GM18498 (cell line): ENCODE results near the gene KIAA1614.
"Not testable (repeated sequence)": the region's sequence is repeated elsewhere in the genome, so short reads cannot be mapped to it uniquely, and the experiment has no call there.

ENCODE experiments used
- ATAC-seq: cut with Tn5 transposase; IDR thresholded peaks from one replicate; pipeline ENCODE4 v1.9.1; 2021; ENCODE audit warnings: mild to moderate bottlenecking, moderate library complexity; ENCODE audit not compliant: unreplicated experiment

Gene KIAA1614

DNA sequence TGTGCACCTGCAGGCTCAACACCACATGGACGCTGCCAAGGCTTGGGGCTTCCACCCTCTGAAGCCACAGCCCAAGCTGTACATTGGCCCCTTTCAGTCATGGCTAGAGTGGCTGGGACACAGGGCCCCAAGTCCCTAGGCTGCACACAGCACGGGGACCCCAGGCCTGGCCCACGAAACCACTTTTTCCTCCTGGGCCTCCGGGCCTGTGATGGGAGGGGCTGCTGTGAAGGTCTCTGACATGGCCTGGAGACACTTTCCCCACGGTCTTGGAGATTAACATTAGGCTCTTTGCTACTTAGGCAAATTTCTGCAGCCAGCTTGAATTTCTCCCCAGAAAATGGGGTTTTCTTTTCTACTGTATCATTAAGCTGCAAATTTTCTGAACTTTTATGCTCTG, 46.9 kb downstream of the KIAA1614 start:
- not testable (repeated sequence) for ATAC-seq

DNA sequence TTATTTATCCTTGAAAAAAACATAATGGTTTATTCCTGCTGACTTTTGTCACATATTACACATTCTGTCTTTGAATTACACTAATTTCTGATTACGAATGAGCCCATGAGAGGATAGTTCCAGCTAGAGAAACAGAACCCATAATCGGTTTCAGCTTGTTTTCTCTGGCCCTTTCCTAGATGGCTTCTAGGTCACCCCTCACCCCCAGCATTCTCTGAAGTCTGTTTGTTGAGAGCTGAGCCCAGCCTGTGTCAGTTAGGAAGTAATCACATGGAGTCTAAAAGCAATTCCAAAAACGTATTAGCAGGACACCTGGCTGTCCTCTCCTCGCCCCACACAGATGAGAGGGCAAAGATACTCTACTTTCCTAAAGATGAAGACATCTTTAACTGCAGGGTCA, 48.9 kb downstream of the KIAA1614 start:
- no peak for ATAC-seq

DNA sequence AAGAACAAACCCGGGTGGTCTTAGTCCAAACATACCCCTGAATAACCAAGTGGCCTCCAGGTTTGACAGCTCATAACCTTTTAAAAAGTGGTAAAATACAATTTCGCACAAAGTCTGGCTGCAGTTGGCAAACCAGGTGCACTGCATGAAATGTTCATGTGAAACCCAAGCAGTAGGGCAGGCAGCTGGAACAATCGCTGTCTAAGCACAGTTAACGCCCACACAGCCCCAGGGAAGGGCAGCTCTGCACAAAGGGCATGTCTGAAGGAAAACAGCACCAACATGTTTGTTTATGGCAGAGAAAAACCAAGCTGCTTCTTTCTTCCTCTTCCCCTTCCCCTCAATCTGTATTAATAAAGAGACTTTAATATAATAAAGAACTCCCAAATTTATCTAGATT, 49.5 kb downstream of the KIAA1614 start:
- ATAC-seq, result no peak

DNA sequence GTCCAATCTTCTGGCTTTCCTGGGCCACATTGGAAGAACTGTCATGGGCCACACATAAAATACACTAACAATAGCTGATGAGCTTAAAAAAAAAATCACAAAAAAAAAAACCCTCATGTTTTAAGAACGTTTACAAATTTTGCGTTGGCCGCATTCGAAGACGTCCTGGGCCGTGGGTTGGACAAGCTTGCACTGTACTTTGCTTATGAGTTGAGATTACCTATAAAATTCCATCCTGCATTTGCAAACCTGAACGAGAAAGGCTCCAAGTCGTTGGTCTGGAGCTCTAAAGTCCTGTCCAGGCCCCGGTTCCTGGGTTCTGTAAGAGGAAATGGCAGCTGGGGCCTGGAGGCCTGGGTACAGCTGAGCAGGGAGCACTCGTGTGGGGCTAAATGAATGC, 51.4 kb downstream of the KIAA1614 start:
- ATAC-seq, result no peak

DNA sequence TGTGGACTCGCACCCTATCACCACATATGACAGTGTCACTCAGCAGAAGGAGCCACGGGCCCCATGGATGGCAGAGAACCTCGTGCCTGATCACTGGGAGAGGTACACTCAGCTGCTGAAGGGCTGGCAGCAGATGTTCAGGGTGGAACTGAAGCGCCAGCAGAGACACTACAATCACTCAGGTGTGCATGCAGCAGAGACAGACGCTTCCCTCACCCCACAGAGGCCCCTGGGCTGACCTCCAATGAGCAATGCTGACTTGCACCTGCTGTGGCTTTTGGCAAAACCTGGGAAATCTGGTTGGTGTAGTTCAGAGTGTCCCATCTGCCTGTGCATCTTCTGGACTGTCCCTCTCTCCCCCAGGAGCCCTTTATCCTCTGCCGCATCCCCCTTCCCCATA, 51.9 kb downstream of the KIAA1614 start:
- ATAC-seq, result no peak

DNA sequence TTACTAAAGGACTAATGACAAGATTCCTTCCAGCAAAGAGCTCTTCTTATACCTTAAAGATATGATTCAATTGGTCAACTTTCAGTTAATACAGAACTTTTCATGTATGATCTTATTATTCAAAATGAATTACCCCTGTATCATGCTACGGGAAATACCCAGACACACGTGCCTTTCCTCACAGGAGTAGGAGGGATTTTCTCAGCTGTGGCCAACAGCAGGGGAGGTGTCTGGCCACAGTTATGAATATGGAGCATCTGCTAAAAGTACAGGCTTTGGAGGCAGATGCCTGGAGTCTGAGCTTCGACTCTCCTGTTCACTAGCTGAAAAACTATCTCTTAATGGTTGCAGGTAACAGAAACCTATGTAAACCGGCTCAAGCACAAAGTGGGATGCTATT, 53.6 kb downstream of the KIAA1614 start:
- ATAC-seq, result no peak

DNA sequence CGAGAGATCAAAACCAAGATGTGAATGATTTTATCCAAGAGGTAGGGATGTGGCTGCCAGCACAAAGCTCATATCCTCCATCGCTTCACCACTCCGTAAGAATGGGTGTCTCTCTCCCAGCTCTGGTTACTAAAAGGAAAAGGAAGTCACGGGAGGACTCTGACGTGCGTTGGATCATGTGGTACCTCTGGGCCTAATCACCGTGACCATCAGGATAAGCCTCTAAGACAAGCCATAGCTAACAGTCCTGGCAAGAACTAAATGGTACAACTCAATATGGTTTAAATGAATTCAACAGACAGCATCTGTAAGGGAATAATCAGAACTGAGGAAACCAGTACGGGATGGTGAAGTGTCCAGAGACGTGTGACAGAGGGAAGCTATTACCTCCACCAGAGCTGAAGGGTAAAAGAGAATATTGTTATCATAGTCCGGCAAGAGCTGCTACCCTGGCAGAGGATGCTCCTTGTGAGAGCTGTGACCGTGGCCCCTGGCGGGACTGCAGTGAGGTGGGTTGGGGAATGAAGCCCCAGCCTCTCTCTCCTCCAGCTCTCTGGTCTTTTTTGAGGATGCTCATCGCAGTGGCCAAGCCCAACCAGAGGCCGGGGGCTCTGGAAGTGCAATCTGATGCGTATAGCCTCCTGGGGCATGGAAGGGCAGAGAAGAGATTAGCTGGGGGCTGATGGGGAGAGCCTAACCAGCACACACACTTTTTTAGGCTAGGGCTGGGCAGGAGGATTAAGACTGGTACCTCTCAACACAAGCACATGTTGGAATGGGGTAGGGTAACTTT, 54.2 kb downstream of the KIAA1614 start:
- no peak for ATAC-seq

DNA sequence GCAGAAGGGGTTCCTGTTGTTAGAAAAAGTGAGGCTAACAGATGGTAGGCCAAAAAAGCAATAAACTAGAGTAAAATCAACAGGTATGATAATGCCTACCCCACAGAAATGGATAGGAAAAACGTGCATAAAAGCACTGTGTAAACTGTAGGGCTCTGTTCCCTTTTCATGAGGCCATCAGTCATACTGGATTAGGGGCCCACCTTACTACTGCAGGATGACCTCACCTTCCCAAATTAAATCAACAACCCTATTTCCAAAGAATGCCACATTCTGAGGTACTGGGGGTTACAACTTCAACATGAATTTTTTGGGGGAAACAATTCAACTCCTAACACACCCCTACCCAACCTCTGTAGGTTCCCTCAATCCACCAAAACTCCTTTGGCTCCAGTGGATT, 54.9 kb downstream of the KIAA1614 start:
- ATAC-seq, result no peak

DNA sequence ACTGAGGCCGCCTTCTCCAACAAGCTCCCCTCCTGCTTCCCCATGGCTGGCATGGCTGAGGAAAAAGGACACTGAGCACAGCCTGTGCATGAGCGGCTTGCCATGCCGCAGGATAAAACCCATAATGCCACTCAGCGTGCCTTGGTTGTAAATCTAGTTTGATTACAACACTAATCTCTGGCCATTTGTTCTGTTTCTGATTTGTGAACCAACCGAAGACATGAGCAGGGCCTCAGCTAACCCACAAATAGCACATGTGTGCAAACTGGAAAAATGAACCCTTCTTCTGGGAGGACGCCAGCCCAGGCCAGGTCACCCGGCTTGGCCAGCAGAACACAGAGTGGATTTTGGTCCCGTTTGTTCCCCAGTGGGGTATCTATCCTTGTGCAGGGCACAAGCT, 56.1 kb downstream of the KIAA1614 start:
- not testable (repeated sequence) for ATAC-seq

DNA sequence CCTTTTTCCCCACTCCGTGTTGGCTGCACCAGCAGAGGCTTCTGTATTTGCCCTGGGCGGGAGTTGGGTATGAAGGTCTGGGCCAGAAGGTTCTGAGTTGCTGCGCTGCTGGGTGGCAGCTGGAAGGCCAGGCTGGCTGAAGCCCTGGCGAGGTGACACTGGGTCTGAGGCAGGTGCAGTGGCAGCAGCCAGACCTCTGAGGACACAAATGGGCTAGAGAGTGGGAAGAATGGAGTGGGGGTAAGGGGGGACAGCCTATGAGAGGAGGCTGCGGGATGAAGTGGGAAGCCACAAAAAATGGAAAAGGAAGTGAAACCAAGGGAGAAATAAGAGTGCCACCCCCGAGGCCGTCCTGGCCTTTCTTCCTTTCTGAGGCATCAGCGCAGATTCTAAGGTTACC, 56.7 kb downstream of the KIAA1614 start:
- ATAC-seq, result no peak

DNA sequence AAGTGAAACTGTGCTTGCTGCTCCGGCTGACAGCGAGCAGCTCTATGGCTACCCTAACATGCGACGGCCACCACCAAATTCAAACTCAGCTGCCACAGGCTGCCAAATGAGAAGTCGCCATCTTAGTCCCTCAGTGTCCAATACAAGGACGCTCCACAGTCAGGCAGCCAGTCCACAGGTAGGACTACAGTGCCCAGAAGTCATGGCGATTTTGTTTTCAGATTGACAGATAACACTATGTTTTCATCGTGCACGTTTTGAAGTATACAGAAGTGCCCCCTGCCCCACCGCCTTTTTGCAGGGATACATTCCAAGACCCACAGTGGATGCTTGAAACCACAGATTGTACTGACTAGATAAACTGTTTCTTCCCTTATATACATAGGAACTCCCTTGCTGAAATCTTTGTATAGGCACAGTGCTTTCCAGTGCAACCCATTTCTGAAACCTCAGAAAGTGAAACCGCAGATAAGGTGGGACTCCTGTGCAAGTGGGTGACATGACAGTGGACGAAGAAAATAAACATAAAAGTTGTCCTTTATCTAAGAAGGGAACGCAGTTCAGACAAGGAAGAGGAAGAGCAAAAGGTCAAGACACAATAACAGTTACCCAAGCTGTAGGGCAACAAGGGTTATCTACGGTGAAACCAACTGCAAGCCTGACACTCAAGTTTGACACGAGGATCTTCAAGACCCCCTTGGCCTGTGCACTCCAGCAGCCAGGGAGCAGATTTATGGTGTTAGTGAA, 57.8 kb downstream of the KIAA1614 start:
- ATAC-seq, result no peak

DNA sequence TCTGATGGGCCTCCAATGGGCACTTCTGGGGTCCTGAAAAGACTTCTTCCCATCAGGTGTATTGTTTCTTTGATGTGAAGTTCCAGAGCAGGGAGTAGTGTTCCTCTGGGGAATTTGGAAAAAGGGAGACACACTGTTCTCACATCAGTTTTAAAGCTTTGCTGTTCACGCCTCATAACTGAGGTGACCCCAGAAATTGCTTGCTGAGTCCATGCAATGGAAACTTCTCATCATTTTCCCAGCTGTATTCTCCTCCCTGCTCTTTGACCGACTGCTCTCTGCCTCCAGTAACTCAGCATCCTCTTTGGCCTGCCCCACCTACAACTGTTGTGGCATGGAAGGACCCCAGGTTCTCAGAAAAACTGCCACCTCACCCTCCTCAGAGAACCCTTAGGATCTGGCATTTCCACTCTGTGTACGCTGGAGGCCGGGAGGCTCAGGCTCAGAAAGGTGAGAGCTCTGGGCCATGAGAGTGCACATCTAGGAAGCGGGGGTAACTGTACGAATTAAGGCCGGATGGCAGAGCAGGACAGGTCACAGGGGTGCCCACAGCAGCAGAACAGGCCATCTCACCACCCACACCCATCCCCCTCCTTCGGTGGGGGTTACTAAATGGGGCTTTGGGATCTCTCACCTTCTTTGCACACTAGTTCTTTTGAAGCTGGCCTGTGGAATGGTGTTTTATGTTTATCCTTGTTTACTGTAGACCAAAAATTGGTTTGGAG, 58.7 kb downstream of the KIAA1614 start:
- ATAC-seq, result no peak

DNA sequence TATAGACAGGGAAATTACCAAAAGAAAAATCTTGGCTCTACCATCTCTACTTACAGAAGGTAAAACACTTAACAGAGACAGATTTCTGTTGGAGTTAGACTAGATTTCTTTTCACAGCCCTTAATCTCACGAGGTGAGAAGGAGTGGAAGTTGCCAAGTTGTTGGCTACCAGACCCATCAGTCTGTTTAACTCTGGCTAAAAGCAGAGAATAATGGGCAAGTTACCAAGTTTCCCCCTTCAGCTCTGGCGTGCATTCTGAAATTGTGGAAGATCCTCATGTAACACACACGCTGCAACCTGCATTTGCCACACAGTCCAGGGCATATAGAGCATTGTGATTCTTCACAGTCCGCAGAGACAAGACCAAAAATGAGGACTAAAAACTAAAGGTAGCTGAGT, 60.7 kb downstream of the KIAA1614 start:
- ATAC-seq, result no peak

DNA sequence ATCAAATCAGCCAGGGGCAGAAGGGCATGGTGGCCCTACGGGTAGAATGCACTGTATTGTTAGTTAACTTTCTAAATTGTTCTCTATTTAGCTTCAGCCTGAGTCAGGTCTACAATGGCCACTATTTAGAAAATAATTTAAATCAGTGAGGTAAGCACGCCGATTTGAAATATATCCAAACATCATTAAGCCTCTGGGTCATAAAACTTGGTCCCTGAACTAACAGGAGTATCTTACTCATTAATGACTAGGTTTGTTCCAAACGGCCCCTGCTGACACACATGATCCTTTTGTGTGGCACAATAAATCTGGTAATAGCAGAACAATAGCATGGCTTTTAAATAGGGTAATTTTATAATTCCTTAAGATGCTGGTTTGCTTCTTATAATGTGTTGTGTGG, 61.5 kb downstream of the KIAA1614 start:
- ATAC-seq, result no peak

DNA sequence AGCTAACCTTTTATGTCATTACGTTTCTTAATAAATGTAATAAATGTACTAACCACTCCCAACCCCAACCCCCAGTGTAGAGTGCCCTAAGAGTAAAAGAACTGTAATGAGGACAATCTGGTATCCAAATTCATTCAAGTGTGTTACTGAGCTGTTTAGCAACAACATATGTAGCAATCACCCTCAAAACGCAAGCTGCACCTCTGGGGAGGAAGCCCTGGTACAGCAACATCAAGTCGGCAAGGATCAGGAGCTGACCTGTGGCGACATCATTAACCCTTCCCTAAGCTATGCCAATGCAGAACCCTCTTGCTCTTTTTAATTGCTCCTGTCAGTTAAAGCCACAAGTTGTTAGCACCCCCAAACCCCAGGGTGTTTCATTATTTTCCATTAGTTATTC, 62.9 kb downstream of the KIAA1614 start:
- no peak for ATAC-seq

DNA sequence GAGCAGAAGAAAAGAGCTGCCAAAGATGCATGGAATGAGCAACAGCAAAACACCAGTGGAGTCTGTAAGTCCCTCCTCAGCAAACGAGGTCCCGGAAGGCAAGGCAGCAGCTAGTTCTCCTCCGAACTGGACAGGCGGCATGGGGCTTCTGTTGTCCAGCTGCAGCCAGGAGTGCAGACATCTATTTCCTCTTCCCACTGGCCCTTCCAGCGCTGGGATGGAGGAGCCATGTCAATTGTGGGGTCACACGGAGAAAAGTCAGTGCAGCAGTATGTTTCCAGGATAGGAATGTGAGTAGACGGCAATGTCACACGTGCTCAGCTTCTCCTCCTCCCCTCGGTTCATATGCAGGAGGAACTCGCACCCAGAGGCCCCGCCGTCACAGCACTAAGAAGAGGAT, 63.5 kb downstream of the KIAA1614 start:
- no peak for ATAC-seq

DNA sequence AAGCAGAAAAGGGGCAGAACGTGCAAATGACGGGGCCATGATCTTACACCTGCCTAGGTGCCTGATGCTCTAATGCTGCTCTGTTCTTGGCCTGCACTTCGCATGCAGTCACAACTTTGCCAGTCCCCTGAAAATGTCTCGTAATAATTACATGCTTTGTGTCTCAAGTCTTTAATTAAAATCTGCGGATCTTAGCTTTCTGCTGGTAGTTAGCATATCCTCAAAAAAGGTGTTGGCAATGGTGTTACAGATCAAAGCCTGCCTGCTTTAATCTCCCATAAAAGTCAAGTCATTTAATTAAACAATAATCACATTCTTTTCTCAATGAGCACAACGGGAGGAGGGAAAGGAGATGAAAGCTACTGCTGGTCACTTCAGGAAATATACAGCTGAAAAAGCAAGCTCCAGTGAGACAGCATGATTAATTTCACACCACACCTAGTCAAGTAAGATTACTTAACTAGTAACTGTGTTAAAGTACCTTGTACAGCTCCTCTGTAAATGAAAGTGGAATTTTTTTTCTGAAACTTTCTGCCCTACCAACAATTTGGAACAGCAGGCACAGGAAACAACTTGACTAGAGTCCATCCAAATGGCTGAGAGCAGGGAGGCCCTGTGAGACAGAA, 64.1 kb downstream of the KIAA1614 start:
- ATAC-seq, result no peak

DNA sequence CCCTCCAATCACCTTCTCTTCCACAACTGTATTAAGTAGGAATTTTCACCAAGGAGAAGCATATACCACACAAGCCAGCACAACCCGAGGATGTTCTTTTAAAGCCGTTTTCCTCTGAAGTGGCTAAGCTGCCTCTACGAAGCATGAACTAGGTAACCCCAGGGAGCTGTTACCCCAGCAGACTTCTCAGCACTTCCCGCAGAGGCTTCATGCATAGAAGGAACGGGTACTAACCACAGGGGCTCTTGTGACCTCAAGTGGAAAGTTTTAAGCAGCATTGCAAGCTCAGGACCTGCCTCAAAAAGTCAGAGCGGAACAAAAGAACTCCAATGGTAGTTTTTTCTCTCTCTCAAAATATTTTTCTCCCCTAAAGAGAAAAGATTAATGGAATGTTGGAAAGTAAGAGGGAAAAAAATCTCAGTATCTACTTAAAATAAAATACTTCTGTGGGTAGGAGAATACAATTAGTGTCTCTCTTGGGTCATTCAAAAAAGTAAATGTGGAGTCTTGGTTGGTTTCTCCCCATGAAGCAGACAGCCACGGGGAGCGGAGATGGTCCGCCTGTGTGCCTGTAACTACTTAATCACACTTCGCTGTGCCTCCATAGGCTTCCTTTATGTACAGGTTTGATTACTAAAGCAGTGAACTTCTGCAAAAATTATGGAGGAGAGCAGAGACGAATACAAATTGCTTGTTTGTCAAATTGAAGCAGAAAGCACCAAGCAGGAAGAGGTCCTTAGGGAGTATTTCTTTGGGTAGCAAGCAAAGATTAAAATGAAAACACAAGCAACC, 69.1 kb downstream of the KIAA1614 start:
- peak; percentile 84 for ATAC-seq

DNA sequence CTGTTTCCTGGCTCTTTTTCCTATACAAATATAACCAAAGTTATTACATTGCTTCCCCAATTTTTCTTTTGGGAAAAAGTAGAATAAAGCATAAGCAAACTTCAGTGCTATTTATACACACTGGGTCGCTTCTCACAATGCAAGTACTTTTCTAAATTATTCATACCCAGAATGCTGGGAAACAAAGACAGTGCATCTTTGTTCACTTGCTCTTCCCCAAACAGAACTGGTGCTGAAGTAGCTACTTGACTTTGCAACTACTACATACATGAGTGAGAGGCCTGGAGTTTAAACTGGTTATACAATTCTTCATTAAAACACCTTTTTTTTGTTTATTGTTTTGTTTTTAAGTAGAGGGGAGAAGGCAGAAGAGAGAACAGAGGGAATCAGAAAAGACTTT, 69.7 kb downstream of the KIAA1614 start:
- ATAC-seq, result no peak

DNA sequence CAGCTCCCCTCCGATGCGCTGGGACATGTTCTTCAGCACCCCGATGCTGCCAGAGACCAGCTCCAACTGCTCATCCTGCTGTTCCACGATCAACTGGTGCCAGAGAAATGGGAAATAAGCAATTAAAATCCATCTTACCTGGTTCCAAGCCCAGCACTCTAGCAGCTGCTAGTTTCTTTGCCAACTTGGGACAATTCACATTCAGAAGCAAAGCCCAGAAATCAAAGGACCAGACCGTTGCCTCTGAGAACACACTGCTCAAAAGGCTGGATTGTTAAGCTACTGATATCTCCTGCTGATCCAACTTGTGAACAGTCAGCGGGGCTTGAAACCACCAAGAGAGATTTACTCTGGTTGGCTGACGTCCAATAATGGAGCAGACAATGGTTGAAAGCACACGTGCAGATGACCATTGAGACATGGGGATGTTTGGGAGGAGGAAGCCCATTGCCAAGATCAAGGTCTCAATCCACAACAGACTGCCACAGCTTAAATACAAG, 75.6 kb downstream of the KIAA1614 start:
- no peak for ATAC-seq
